Neural crest cell (in vitro differentiated cells): ENCODE results near the gene HLF. TPM values are rescaled to one million over a fixed set of nuclear protein-coding genes. Genes with fewer than 3 reads are reported as not detected.
A peak's percentile ranks its signal among the peaks of the same experiment; 100 is the strongest.

ENCODE experiments used
- DNase-seq: peaks from one replicate; pipeline ENCODE4 v3.0.0; 2021; ENCODE audit warnings: low read depth, mixed read lengths, low spot score
- H3K27ac Mint-ChIP-seq: one replicate; pipeline ENCODE4 v1.8.0; 2021; ENCODE audit warnings: mild to moderate bottlenecking, mixed read lengths; ENCODE audit not compliant: unreplicated experiment
- H3K27me3 Mint-ChIP-seq: 2 replicates; pipeline ENCODE4 v1.8.0; 2021; ENCODE audit warnings: low read depth, mild to moderate bottlenecking, mixed read lengths
- H3K36me3 Mint-ChIP-seq: 2 replicates; pipeline ENCODE4 v1.8.0; 2021; ENCODE audit warnings: low read depth, mild to moderate bottlenecking, mixed read lengths
- H3K4me1 Mint-ChIP-seq: 2 replicates; pipeline ENCODE4 v1.8.0; 2021; ENCODE audit warnings: mixed read lengths
- H3K4me3 Mint-ChIP-seq: one replicate; pipeline ENCODE4 v1.8.0; 2021; ENCODE audit warnings: mild to moderate bottlenecking, mixed read lengths
- H3K9me3 Mint-ChIP-seq: 2 replicates; pipeline ENCODE4 v1.8.0; 2021; ENCODE audit warnings: mixed read lengths
- CTCF ChIP-seq: fragments of 200-600 bp; sonication (generic); conservative IDR thresholded peaks from 2 replicates; pipeline ENCODE4 v1.5.0; 2021; ENCODE audit warnings: antibody characterized with exemption, mild to moderate bottlenecking
- total RNA-seq: library from RNA; stranded (reverse); gene quantifications from 2 replicates; pipeline ENCODE4 v1.2.1, GENCODE V29; 2021

HLF gene
- total RNA-seq, 1 donor from 2014 or later = not detected

GRCh38 chr17:55263569-55264277 is 1.0 kb upstream of the HLF start:
- Mint-ChIP-seq H3K27me3 (peaks cover 89% of the 10 kb centered on the region), H3K9me3 (peaks cover 7% of the 10 kb centered on the region), H3K27ac (no peak overlapping the region), H3K36me3 (peaks cover 7% of the 10 kb centered on the region), H3K4me3 (peak overlapping the region; percentile 82), H3K4me1 (peaks cover 11% of the 10 kb centered on the region)
- DNase-seq = no peak
- no peak for TF ChIP-seq CTCF

- no peak for DNase-seq
- peaks cover 11% of the 10 kb centered on the region for H3K4me1 Mint-ChIP-seq
- H3K4me3 Mint-ChIP-seq = peak overlapping the region; percentile 82
- H3K9me3 Mint-ChIP-seq = peaks cover 7% of the 10 kb centered on the region
- H3K27ac Mint-ChIP-seq = no peak overlapping the region
- no peak for TF ChIP-seq CTCF
- peaks cover 7% of the 10 kb centered on the region for H3K36me3 Mint-ChIP-seq
- peaks cover 93% of the 10 kb centered on the region for H3K27me3 Mint-ChIP-seq
Measured at GRCh38 chr17:55264278-55264644, 499 bp upstream of the HLF start.

- peaks cover 11% of the 10 kb centered on the region for H3K4me1 Mint-ChIP-seq
- TF ChIP-seq CTCF = no peak
- no peak overlapping the region for H3K4me3 Mint-ChIP-seq
- peaks cover 94% of the 10 kb centered on the region for H3K27me3 Mint-ChIP-seq
- H3K36me3 Mint-ChIP-seq = peaks cover 7% of the 10 kb centered on the region
- no peak overlapping the region for H3K27ac Mint-ChIP-seq
- DNase-seq = no peak
- peaks cover 7% of the 10 kb centered on the region for H3K9me3 Mint-ChIP-seq
Measured at GRCh38 chr17:55265311-55266021, 706 bp downstream of the HLF start.

GRCh38 chr17:55266051-55266957 is 1.5 kb downstream of the HLF start:
- no peak for DNase-seq
- peaks cover 4% of the 10 kb centered on the region for H3K36me3 Mint-ChIP-seq
- no peak overlapping the region for H3K27ac Mint-ChIP-seq
- peaks cover 11% of the 10 kb centered on the region for H3K4me1 Mint-ChIP-seq
- TF ChIP-seq CTCF = no peak
- peak overlapping the region; percentile 28 for H3K4me3 Mint-ChIP-seq
- peaks cover 4% of the 10 kb centered on the region for H3K9me3 Mint-ChIP-seq
- peaks cover 91% of the 10 kb centered on the region for H3K27me3 Mint-ChIP-seq

- DNase-seq = no peak
Measured at GRCh38 chr17:55266958-55267688, 2.4 kb downstream of the HLF start.

More at GRCh38 chr17:55266958-55267688, 2.4 kb downstream of the HLF start:
- no peak overlapping the region for H3K4me3 Mint-ChIP-seq
- TF ChIP-seq CTCF = no peak
- H3K9me3 Mint-ChIP-seq = no peaks in the 10 kb centered on the region
- H3K27ac Mint-ChIP-seq = no peak overlapping the region
- peaks cover 11% of the 10 kb centered on the region for H3K4me1 Mint-ChIP-seq
- no peaks in the 10 kb centered on the region for H3K36me3 Mint-ChIP-seq
- peaks cover 88% of the 10 kb centered on the region for H3K27me3 Mint-ChIP-seq
